ENCODE data around the gene SYNJ2.
A peak's percentile ranks its signal among the peaks of the same experiment; 100 is the strongest.

Gene SYNJ2

DNA sequence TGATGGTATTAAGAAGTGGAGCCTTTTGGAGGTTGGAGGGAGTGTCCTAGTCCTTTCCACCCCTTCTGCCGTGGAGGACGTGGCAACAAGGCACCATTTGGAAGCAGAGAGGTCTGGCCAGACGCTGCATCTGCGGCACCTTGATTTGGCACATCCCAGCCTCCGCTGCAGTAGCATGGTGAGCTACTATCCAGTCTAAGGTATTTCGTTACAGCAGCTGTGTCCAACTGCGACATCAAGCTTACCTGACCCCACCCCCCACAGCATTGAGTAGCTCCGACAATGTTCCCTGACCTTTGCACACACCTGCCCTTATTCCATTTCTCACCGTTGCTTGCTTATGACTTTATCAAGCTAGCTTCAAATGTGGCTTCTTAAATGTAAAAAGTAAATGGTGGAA is 29.8 kb upstream of the SYNJ2 start:
- no peak overlapping the region for H3K4me3 ChIP-seq (ENCODE audit: control insufficient read depth, low read depth, low read length)
- DNase-seq (ENCODE audit: low read depth): no peak
- no peak for TF ChIP-seq CTCF (IDR thresholded peaks at IDR 0.05; ENCODE audit: control insufficient read depth, insufficient read depth, low read depth, low read length, missing control alignments)

DNA sequence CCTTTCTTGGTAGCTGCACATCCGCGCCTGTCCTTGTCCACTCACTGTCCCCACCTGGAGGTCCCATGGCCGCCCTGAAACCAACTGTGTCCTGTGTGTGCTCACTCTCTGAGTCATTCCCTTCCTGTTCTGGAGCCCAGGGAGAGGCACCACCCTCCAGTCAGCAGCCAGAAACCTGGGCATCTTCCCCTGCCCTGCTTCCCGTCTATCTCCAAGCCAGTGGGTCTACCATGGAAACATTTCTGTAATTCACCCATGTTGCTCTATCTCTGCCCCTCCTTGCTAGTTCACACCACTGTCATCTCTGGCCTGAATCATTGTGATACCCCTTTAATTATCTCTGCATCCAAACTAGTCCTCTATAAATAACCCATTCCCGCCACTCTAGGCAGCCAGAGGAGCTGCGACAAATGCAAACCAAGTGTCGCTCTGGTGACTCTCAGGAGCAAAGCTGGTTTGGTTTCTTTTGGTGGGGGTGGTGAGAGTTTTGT is 28.8 kb upstream of the SYNJ2 start:
- no peak for DNase-seq (ENCODE audit: low read depth)
- TF ChIP-seq CTCF (IDR thresholded peaks at IDR 0.05; ENCODE audit: control insufficient read depth, insufficient read depth, low read depth, low read length, missing control alignments): no peak
- no peak overlapping the region for H3K4me3 ChIP-seq (ENCODE audit: control insufficient read depth, low read depth, low read length)

DNA sequence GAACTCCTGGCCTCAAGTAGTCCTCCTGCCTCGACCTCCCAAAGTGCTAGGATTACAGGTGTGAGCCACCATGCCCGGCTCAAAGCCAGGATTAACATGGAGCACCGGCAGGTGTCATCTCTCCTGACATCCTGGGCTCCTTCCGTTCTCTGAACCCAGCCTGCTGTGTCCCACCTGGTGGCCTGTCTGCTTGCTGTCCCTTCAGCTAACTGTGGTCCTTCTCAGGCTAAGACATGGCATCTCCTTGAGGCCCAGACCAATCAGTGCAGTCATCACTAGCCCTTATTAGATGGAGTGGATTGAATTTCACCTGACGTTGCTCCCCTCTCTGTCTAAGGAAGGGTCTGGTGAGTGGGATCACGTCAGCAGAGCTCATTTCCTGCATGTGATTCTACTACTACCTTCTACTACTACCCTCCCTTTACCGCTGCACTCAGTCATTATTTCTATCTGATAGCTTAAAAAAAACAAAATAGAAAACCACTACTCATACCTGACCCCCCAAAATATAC is 28.0 kb upstream of the SYNJ2 start:
- TF ChIP-seq CTCF (IDR thresholded peaks at IDR 0.05; ENCODE audit: control insufficient read depth, insufficient read depth, low read depth, low read length, missing control alignments): no peak
- no peak overlapping the region; the same call in 1 of the 2 replicates for H3K4me3 ChIP-seq (ENCODE audit: control insufficient read depth, low read depth, low read length)

GRCh38 chr6:157954150-157955117 is 27.2 kb upstream of the SYNJ2 start:
- no peak for TF ChIP-seq CTCF (IDR thresholded peaks at IDR 0.05; ENCODE audit: control insufficient read depth, insufficient read depth, low read depth, low read length, missing control alignments)
- DNase-seq (ENCODE audit: low read depth): peak; percentile 11
- peak overlapping the region; percentile 7 for H3K4me3 ChIP-seq (ENCODE audit: control insufficient read depth, low read depth, low read length)

More for the DNA sequence above, 28.0 kb upstream of the SYNJ2 start:
- DNase-seq (ENCODE audit: low read depth): no peak

DNA sequence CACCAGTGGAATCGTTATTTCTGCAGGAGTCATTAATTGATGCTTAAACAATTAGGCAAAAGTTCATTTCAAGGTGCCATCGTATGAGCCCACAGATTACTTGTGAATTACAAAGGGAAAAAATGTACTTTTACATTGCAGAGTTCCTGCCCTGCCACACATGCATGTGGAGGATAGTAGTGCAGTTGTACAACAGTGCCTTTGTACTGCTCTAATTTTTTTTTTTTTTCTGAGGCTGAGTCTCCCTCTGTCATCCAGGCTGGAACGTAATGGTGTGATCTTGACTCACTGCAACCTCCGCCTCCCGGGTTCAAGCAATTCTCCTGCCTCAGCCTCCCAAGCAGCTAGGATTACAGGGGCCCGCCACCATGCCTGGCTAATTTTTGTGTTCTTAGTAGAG is 26.0 kb upstream of the SYNJ2 start:
- DNase-seq (ENCODE audit: low read depth): no peak
- no peak for TF ChIP-seq CTCF (IDR thresholded peaks at IDR 0.05; ENCODE audit: control insufficient read depth, insufficient read depth, low read depth, low read length, missing control alignments)
- H3K4me3 ChIP-seq (ENCODE audit: control insufficient read depth, low read depth, low read length): no peak overlapping the region

- TF ChIP-seq CTCF (IDR thresholded peaks at IDR 0.05; ENCODE audit: control insufficient read depth, insufficient read depth, low read depth, low read length, missing control alignments): no peak
- no peak overlapping the region for H3K4me3 ChIP-seq (ENCODE audit: control insufficient read depth, low read depth, low read length)
- DNase-seq (ENCODE audit: low read depth): no peak
These were observed 25.4 kb upstream of the SYNJ2 start for GRCh38 chr6:157956171-157956730.

Measured in AG09309 (cell line).